ENCODE data around the gene TOLLIP. TPM values are rescaled to one million over a fixed set of nuclear protein-coding genes. Genes with fewer than 3 reads are reported as not detected.

The TOLLIP gene
- total and polyA plus RNA-seq, 2 of the 8 experiments (the other 6 are each of a cell fraction or from before 2014, with no cell fraction given), result 23.7 to 34.7 TPM

GRCh38 chr11:1238767-1239595 is 70.5 kb downstream of the TOLLIP start:
- 77% methylated on average over 29 of the region's 34 CpGs; no CpG with 5 or more reads in 1 of the 2 experiments for WGBS, 2 experiments (ENCODE audit: extremely low coverage in 1 of 2, insufficient coverage in 1 of 2, insufficient read length in 1 of 2, insufficient replicate concordance in 2 of 2, low coverage in 1 of 2, low lambda C conversion rate in 2 of 2, missing lambda C conversion rate in 1 of 2)
- TF ChIP-seq GABPA (IDR thresholded peaks at IDR 0.05; ENCODE audit: borderline replicate concordance, insufficient read depth, low read length), result peak; percentile 66; the same call in 1 of the 2 replicates
- TF ChIP-seq MAX (IDR thresholded peaks at IDR 0.05), result peak; percentile 27; the same call in 1 of the 2 replicates
- TF ChIP-seq HDAC6 (IDR thresholded peaks at IDR 0.05; ENCODE audit: low read depth, low read length), result no peak
- TF ChIP-seq CREB1 (IDR thresholded peaks at IDR 0.05), result 0 out of 2 replicates have a peak, but pooled peaks have one; percentile 14
- TF ChIP-seq KDM4A (IDR thresholded peaks at IDR 0.05; ENCODE audit: low read depth, low read length, severe bottlenecking), result no peak
- no peak for TF ChIP-seq ASH2L (IDR thresholded peaks at IDR 0.05; ENCODE audit: low read length)
- no peak for TF ChIP-seq YY1 (IDR thresholded peaks at IDR 0.05; ENCODE audit: low read depth, low read length)

More at GRCh38 chr11:1238767-1239595, 70.5 kb downstream of the TOLLIP start:
- H4K91ac ChIP-seq (replicated peaks; ENCODE audit: insufficient read length, low read length), result no peak overlapping the region
- ChIA-PET CTCF (ENCODE audit: partially characterized antibody) (no interaction called here), POLR2A (ENCODE audit: partially characterized antibody) (no interaction called here)
- H2AFZ ChIP-seq (ENCODE audit: low read length), result no peak overlapping the region
- H2BK5ac ChIP-seq (ENCODE audit: low read depth, low read length), result no peak overlapping the region
- H4K20me1 ChIP-seq (replicated peaks in 1 of 2; ENCODE audit: control insufficient read depth in 1 of 2, insufficient read depth in 2 of 2, low read length in 2 of 2), result peaks cover 0 to 1% of the 10 kb centered on the region in 2 experiments
- no peak overlapping the region for H3K18ac ChIP-seq (ENCODE audit: extremely low read depth, low read length)
- no peak overlapping the region for H2AK5ac ChIP-seq (ENCODE audit: low read depth, low read length)
- no peak overlapping the region for H2BK20ac ChIP-seq (ENCODE audit: low read length)
- no peaks in the 10 kb centered on the region for H3K79me1 ChIP-seq (ENCODE audit: low read depth, low read length)
- H2BK12ac ChIP-seq (ENCODE audit: low read depth, low read length), result no peak overlapping the region
- no peaks in the 10 kb centered on the region for H3K4me1 ChIP-seq (replicated peaks in 1 of 4; ENCODE audit: control insufficient read depth in 3 of 4, insufficient read depth in 4 of 4, low read length in 3 of 4)
- no peak overlapping the region for H3K14ac ChIP-seq (ENCODE audit: insufficient read length)
- H3K23me2 ChIP-seq (ENCODE audit: low read depth, low read length), result no peaks in the 10 kb centered on the region
- no peak overlapping the region for H4K5ac ChIP-seq (ENCODE audit: insufficient read length, low read depth, low read length)
- FAIRE-seq (no peak), DNase-seq (ENCODE audit: low read depth in 1 of 2, low spot score in 2 of 2) (peak in 1 of 2 experiments; percentile 71)
- no peak overlapping the region for H3K27ac ChIP-seq (ENCODE audit: low read depth, low read length)
- no peak overlapping the region for H3K4ac ChIP-seq (replicated peaks; ENCODE audit: insufficient read length, low read depth, low read length)
- H4K8ac ChIP-seq (ENCODE audit: extremely low read depth, insufficient read depth, low read length), result no peak overlapping the region
- H3K27me3 ChIP-seq (replicated peaks in 1 of 4; ENCODE audit: control insufficient read depth in 3 of 4, extremely low read depth in 1 of 4, insufficient read depth in 3 of 4, low read length in 3 of 4), result no peaks in the 10 kb centered on the region
- H3K36me3 ChIP-seq (ENCODE audit: control insufficient read depth in 2 of 4, insufficient read depth in 4 of 4, low read length in 3 of 4), result no peaks in the 10 kb centered on the region
- no peak overlapping the region for H3K9ac ChIP-seq (replicated peaks in 1 of 4; ENCODE audit: extremely low read depth in 1 of 4, low read depth in 3 of 4, low read length in 3 of 4)
- no peak overlapping the region for H2BK15ac ChIP-seq (ENCODE audit: low read length)
- H3K9me3 ChIP-seq (ENCODE audit: insufficient read depth in 2 of 2, low read depth in 1 of 2, low read length in 1 of 2), result peaks cover 3 to 35% of the 10 kb centered on the region in 2 experiments; a peak in 2 of 4 replicates
- H3K4me3 ChIP-seq (ENCODE audit: extremely low read depth in 1 of 4, insufficient read depth in 2 of 4, low read depth in 3 of 4, low read length in 4 of 4), result no peak overlapping the region
- H2BK120ac ChIP-seq (replicated peaks; ENCODE audit: low read depth, low read length), result no peak overlapping the region
- H3K56ac ChIP-seq (replicated peaks; ENCODE audit: insufficient read length, low read depth, low read length), result no peak overlapping the region
- no peak overlapping the region for H3K4me2 ChIP-seq (ENCODE audit: insufficient read depth in 1 of 2, low read depth in 2 of 2, low read length in 2 of 2)
- H3K23ac ChIP-seq (ENCODE audit: insufficient read length), result no peak overlapping the region
- H3K79me2 ChIP-seq (ENCODE audit: control insufficient read depth in 1 of 2, insufficient read depth in 2 of 2, low read length in 2 of 2), result no peaks in the 10 kb centered on the region
